Measurements from ENCODE around the gene DSC2. TPM values are rescaled to one million over a fixed set of nuclear protein-coding genes. Genes with fewer than 3 reads are reported as not detected.

Gene DSC2
- total and polyA plus RNA-seq, 2 donors (not counting 3 experiments of a cell fraction or from before 2014, with no cell fraction given) = under 0.01 TPM; not detected in 1

- no peaks in the 10 kb centered on the region for H3K9me1 ChIP-seq (replicated peaks; ENCODE audit: control insufficient read depth, extremely low read depth, insufficient read depth, low read length)
- no peak for TF ChIP-seq EZH2 (IDR thresholded peaks at IDR 0.05; ENCODE audit: borderline replicate concordance, low read depth, low read length, severe bottlenecking)
- no peak for TF ChIP-seq FOS (IDR thresholded peaks at IDR 0.05; ENCODE audit: borderline replicate concordance, insufficient read depth, low read length)
- no peak for TF ChIP-seq POLR2A (IDR thresholded peaks at IDR 0.05; ENCODE audit: low read depth, low read length)
- TF ChIP-seq MYC (IDR thresholded peaks at IDR 0.05; ENCODE audit: low read depth, low read length) = no peak
- TF ChIP-seq POLR2AphosphoS5 (IDR thresholded peaks at IDR 0.05; ENCODE audit: insufficient read depth, low read depth, low read length) = no peak
- no peak for TF ChIP-seq MAX (IDR thresholded peaks at IDR 0.05; ENCODE audit: insufficient read depth, insufficient read length)
- TF ChIP-seq JUN (IDR thresholded peaks at IDR 0.05; ENCODE audit: borderline replicate concordance, insufficient read depth, insufficient read length, low read depth) = no peak
- TF ChIP-seq GATA2 (IDR thresholded peaks at IDR 0.05; ENCODE audit: insufficient read depth, insufficient read length, low read depth, low read length) = no peak
- no peak for TF ChIP-seq CTCF (IDR thresholded peaks at IDR 0.05; ENCODE audit: extremely low read depth in 1 of 2, insufficient read depth in 1 of 2, low read depth in 1 of 2, low read length in 2 of 2)
- H3K4me2 ChIP-seq (ENCODE audit: insufficient read depth, low read length) = no peak overlapping the region
- H3K36me3 ChIP-seq (ENCODE audit: control insufficient read depth in 2 of 2, extremely low read depth in 1 of 2, insufficient read depth in 2 of 2, low read length in 2 of 2) = no peaks in the 10 kb centered on the region
- dilution Hi-C loops (cut with MboI; ENCODE audit: extremely low pct_ligation_motif_present, low sequenced_read_pairs) (no loop called here), intact Hi-C loops (cut with micrococcal nuclease) (no loop called here)
- FAIRE-seq = no peak
- BruUV-seq (replicated peaks) = no TSS peak
- H3K9me3 ChIP-seq (replicated peaks; ENCODE audit: control insufficient read depth, insufficient read depth, low read length) = no peaks in the 10 kb centered on the region
- no peak overlapping the region for H3K27ac ChIP-seq (ENCODE audit: insufficient read depth, low read depth, low read length)
- no peak overlapping the region for H2AFZ ChIP-seq (ENCODE audit: low read depth, low read length)
- H3K27me3 ChIP-seq (ENCODE audit: control insufficient read depth in 2 of 2, insufficient read depth in 2 of 2, low read length in 2 of 2) = peaks cover 24 to 39% of the 10 kb centered on the region in 2 experiments
- ChIA-PET POLR2A (no interaction called here), CTCF (no interaction called here)
- no peak for DNase-seq (ENCODE audit: low read depth, low spot score)
- peaks cover 3% of the 10 kb centered on the region for H3K4me1 ChIP-seq (ENCODE audit: control insufficient read depth, extremely low read depth, insufficient read depth, low read length)
- H3K9ac ChIP-seq (replicated peaks; ENCODE audit: extremely low read depth, insufficient read depth, low read length) = no peak overlapping the region
- no peaks in the 10 kb centered on the region for H3K79me2 ChIP-seq (ENCODE audit: control insufficient read depth, insufficient read depth, low read length)
- H4K20me1 ChIP-seq (replicated peaks; ENCODE audit: control insufficient read depth, extremely low read depth, insufficient read depth, low read length) = no peaks in the 10 kb centered on the region
- no peak overlapping the region for H3K4me3 ChIP-seq (replicated peaks in 1 of 3; ENCODE audit: insufficient read depth in 1 of 3, low read depth in 1 of 3, low read length in 3 of 3)
These were observed 56.6 kb downstream of the DSC2 start for GRCh38 chr18:31045599-31045998.
